ENCODE measurements around the gene RTP4. TPM values are rescaled to one million over a fixed set of nuclear protein-coding genes. Genes with fewer than 3 reads are reported as not detected.

Gene RTP4
- total RNA-seq, 1 donor from 2014 or later = 10.9 TPM

DNA sequence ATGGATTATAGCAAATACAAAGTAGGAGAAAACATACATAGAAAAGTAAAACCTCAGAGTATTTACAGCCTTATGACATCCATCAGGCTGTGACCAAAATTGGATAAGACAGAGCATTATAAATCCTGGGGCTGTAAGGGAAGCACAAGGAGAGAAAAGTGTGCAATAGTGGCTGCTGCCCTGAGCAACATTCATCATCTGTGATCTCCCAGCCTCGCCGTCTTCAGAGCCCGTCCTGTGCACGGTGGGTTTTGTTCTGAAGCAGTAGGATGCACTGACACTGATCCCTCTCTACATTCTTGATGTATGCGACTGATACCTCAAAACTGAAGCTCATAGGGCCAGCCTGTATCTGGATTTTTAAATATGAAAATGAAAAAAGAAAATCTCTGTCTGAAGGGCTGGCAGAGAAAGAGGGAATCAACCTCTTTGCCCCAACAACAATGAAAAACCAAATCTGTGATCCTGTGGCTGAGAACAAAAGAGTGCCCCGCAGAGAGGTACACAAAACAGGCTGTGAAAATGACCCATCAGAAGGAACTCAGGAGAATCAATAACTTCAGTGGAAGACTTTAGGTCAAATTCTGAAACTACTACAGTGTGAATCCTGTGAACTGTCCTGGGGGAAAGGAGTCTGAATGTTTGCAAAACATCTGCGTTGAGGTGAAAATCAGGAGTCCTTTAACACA, 8.2 kb upstream of the RTP4 start:
- no peaks in the 10 kb centered on the region for H3K36me3 ChIP-seq
- H3K27me3 ChIP-seq (ENCODE audit: low read depth) = no peaks in the 10 kb centered on the region
- no peak overlapping the region for H3K27ac ChIP-seq
- ATAC-seq (no peak), DNase-seq (no peak)
- intact Hi-C loops (cut with DNase I) = no loop called here
- no peaks in the 10 kb centered on the region for H3K4me1 ChIP-seq
- TF ChIP-seq, protein P1, sequence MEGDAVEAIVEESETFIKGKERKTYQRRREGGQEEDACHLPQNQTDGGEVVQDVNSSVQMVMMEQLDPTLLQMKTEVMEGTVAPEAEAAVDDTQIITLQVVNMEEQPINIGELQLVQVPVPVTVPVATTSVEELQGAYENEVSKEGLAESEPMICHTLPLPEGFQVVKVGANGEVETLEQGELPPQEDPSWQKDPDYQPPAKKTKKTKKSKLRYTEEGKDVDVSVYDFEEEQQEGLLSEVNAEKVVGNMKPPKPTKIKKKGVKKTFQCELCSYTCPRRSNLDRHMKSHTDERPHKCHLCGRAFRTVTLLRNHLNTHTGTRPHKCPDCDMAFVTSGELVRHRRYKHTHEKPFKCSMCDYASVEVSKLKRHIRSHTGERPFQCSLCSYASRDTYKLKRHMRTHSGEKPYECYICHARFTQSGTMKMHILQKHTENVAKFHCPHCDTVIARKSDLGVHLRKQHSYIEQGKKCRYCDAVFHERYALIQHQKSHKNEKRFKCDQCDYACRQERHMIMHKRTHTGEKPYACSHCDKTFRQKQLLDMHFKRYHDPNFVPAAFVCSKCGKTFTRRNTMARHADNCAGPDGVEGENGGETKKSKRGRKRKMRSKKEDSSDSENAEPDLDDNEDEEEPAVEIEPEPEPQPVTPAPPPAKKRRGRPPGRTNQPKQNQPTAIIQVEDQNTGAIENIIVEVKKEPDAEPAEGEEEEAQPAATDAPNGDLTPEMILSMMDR (IDR thresholded peaks at IDR 0.05) = no peak
- no peaks in the 10 kb centered on the region for H3K9me3 ChIP-seq
- H3K4me3 ChIP-seq = no peak overlapping the region

DNA sequence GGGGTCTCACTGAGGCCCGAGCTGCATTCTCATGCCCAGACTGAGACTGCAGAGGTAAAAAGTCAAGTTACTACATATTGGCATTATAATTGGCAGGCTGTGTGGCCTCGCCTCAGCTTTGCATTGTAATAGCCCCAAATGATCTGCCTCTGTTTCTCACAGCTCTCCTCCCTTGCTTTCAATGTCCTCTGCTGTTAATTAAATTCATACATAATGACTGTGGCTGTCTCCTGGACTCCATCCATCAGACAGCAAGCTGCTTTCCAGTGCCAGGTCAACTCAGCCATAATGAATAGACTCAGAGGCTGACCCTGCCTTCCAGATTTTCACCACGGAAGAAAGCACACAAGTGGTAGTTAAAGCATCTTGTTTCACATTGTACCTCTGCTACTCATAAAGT, 7.6 kb upstream of the RTP4 start:
- DNase-seq = no peak
- H3K9me3 ChIP-seq = no peaks in the 10 kb centered on the region
- no peaks in the 10 kb centered on the region for H3K27me3 ChIP-seq (ENCODE audit: low read depth)
- TF ChIP-seq, protein P1 (IDR thresholded peaks at IDR 0.05) = no peak
- intact Hi-C loops (cut with DNase I) = no loop called here
- ATAC-seq = no peak
- H3K4me1 ChIP-seq = no peaks in the 10 kb centered on the region
- H3K27ac ChIP-seq = no peak overlapping the region
- no peak overlapping the region for H3K4me3 ChIP-seq
- H3K36me3 ChIP-seq = no peaks in the 10 kb centered on the region

DNA sequence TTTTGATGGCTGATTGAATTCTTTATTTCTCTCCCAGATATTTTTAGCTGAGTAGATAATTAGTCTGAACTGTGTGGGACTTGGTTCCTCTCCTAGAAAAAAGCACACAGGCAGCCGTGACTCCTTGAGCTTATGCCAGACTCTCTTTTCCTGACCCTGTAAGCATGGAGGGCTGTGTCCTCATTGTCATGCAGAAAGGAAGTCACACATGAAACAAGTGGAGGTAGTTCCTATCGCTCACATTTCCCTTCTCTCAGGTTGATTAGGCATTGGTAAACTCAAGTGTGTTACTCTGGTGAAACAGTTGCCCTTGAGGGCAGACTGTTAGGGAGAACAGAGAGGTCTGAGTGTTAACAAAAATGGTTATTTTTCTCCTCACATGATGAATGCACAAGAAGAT, 6.3 kb upstream of the RTP4 start:
- Histone ChIP-seq H3K9me3 (no peaks in the 10 kb centered on the region), H3K4me1 (no peaks in the 10 kb centered on the region), H3K27me3 (ENCODE audit: low read depth) (no peaks in the 10 kb centered on the region), H3K4me3 (no peak overlapping the region), H3K27ac (no peak overlapping the region), H3K36me3 (no peaks in the 10 kb centered on the region)
- intact Hi-C loops (cut with DNase I) = no loop called here
- DNase-seq (no peak), ATAC-seq (no peak)
- TF ChIP-seq, protein P1 (IDR thresholded peaks at IDR 0.05) = no peak

DNA sequence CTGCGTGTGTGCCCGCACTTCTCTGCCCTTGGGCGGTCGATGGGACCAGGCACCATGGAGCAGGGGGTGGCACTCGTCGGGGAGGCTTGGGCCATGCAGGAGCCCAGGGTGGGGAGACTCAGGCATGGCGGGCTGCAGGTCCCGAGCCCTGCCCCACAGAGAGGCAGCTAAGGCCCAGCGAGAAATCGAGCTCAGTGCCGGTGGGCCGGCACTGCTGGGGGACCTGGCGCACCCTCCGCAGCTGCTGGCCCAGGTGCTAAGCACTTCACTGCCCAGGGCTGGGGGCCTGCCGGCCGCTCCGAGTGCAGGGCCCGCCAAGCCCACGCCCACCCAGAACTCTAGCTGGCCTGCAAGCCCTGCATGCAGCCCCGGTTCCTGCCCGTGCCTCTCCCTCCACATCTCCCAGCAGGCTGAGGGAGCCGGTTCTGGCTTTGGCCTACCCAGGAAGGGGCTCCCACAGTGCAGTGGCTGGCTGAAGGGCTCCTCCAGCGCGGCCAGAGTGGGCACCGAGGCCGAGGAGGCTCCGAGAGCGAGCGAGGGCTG, 553 bp upstream of the RTP4 start:
- Histone ChIP-seq H3K9me3 (no peaks in the 10 kb centered on the region), H3K27ac (peak overlapping the region; percentile 92), H3K4me1 (peaks cover 24% of the 10 kb centered on the region), H3K27me3 (ENCODE audit: low read depth) (no peaks in the 10 kb centered on the region), H3K4me3 (peak overlapping the region; percentile 62), H3K36me3 (peaks cover 12% of the 10 kb centered on the region)
- peak in 1 of 2 donors; percentile 13 for ATAC-seq
- TF ChIP-seq, protein P1 (IDR thresholded peaks at IDR 0.05) = no peak
- intact Hi-C loops (cut with DNase I) = no loop called here
- DNase-seq = peak; percentile 48

DNA sequence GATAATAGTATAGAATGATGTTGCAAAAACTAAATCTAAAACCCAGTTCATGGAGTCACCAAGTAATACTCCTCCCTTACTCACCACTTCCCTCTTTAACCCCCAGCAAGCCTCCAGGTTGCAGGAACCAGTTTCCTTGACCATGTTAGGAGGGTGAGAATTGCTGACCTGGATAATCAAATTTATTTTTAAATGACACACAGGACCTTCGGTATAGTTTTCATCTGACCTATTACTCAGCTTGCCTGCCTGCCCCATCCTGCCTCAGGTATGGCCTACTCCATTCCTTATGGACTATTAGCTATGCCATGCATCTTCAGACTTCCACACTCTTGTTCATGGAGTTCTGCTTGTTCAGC, 883 bp downstream of the RTP4 start:
- intact Hi-C loops (cut with DNase I) = no loop called here
- peaks cover 12% of the 10 kb centered on the region for H3K36me3 ChIP-seq
- H3K4me3 ChIP-seq = peak overlapping the region; percentile 62
- peak overlapping the region; percentile 92 for H3K27ac ChIP-seq
- peak; percentile 52 to 57 for ATAC-seq
- H3K4me1 ChIP-seq = peaks cover 24% of the 10 kb centered on the region
- no peaks in the 10 kb centered on the region for H3K27me3 ChIP-seq (ENCODE audit: low read depth)
- H3K9me3 ChIP-seq = no peaks in the 10 kb centered on the region
- DNase-seq = no peak
- TF ChIP-seq, protein P1 (IDR thresholded peaks at IDR 0.05) = no peak

Data from lower lobe of right lung (tissue), 2 donors.